ENCODE measurements around the gene SNAI3. TPM values are rescaled to one million over a fixed set of nuclear protein-coding genes. Genes with fewer than 3 reads are reported as not detected.
A peak's percentile ranks its signal among the peaks of the same experiment; 100 is the strongest.

SNAI3 gene
- total and polyA plus RNA-seq, 2 of the 4 experiments (the other 2 are of a cell fraction): 0.21 TPM; not detected in 1

- in situ Hi-C loops (cut with MboI; ENCODE audit: low sequenced_read_pairs): no loop called here
- no peak overlapping the region for H2BK120ac ChIP-seq (ENCODE audit: low read depth, low read length)
- H3K23ac ChIP-seq (ENCODE audit: low read depth, low read length): no peak overlapping the region
- intact Hi-C loops (cut with micrococcal nuclease): no loop called here
- ATAC-seq (ENCODE audit: low read depth) (no peak), DNase-seq (peak; percentile 15)
- no TSS peak for BruUV-seq (replicated peaks)
- no peak overlapping the region for H3K56ac ChIP-seq (ENCODE audit: extremely low read depth, insufficient read depth, low read length)
- no peak overlapping the region for H3K4me3 ChIP-seq (ENCODE audit: insufficient read depth, low read depth, low read length)
- no peak overlapping the region for H4K5ac ChIP-seq (ENCODE audit: low read depth, low read length)
- H2AFZ ChIP-seq (replicated peaks; ENCODE audit: low read length, poor library complexity): peak overlapping the region; percentile 71
- H4K20me1 ChIP-seq (ENCODE audit: insufficient read depth, low read length): peaks cover 13% of the 10 kb centered on the region; the same call in 1 of the 2 replicates
- no peak for TF ChIP-seq RAD21 (IDR thresholded peaks at IDR 0.05; ENCODE audit: low read length)
- no peak for TF ChIP-seq CTCF (conservative IDR thresholded peaks at IDR 0.05; ENCODE audit: low read depth, low read length)
- no peak for TF ChIP-seq ELK1 (IDR thresholded peaks at IDR 0.05; ENCODE audit: borderline replicate concordance, low read depth, low read length)
- TF ChIP-seq RCOR1 (IDR thresholded peaks at IDR 0.05; ENCODE audit: insufficient replicate concordance, low read length): no peak
- no peak for TF ChIP-seq BHLHE40 (IDR thresholded peaks at IDR 0.05; ENCODE audit: low read depth, low read length)
- no peak for TF ChIP-seq CEBPB (IDR thresholded peaks at IDR 0.05; ENCODE audit: low read depth, low read length)
- TF ChIP-seq FOS (IDR thresholded peaks at IDR 0.05; ENCODE audit: low read depth, low read length): no peak
- TF ChIP-seq MAZ (IDR thresholded peaks at IDR 0.05; ENCODE audit: borderline replicate concordance, low read depth, low read length): no peak
- TF ChIP-seq RFX5 (IDR thresholded peaks at IDR 0.05; ENCODE audit: low read depth, low read length): no peak
- no peak for TF ChIP-seq POLR2A (IDR thresholded peaks at IDR 0.05; ENCODE audit: low read depth, low read length)
- no peak for TF ChIP-seq USF2 (IDR thresholded peaks at IDR 0.05; ENCODE audit: low read depth, low read length)
- TF ChIP-seq NFE2L2 (IDR thresholded peaks at IDR 0.05; ENCODE audit: low read depth, low read length): no peak
- TF ChIP-seq MAFK (IDR thresholded peaks at IDR 0.05; ENCODE audit: low read depth, low read length): no peak
- H4K8ac ChIP-seq (ENCODE audit: low read depth in 2 of 2, low read length in 2 of 2): no peak overlapping the region
- no peak overlapping the region for H3K4ac ChIP-seq (ENCODE audit: low read depth, low read length)
- POLR2A ChIA-PET (ENCODE audit: unreplicated experiment): no interaction called here
- CTCF ChIA-PET: no interaction called here
- peaks cover 7% of the 10 kb centered on the region; the same call in 1 of the 2 replicates for H3K4me1 ChIP-seq (ENCODE audit: control insufficient read depth, insufficient read depth, low read length)
- no peak overlapping the region for H3K14ac ChIP-seq (replicated peaks; ENCODE audit: low read depth, low read length)
- peaks cover 7% of the 10 kb centered on the region; the same call in 1 of the 2 replicates for H3K27me3 ChIP-seq (ENCODE audit: control insufficient read depth, insufficient read depth, low read length)
- no peak overlapping the region for H2BK20ac ChIP-seq (ENCODE audit: low read depth, low read length)
- no peaks in the 10 kb centered on the region for H3K36me3 ChIP-seq (ENCODE audit: control insufficient read depth, insufficient read depth, low read length)
- no peak overlapping the region for H3K9ac ChIP-seq (ENCODE audit: low read depth, low read length)
- no peaks in the 10 kb centered on the region for H3K9me3 ChIP-seq (ENCODE audit: control insufficient read depth, insufficient read depth, low read length)
- no peak overlapping the region for H3K18ac ChIP-seq (ENCODE audit: low read depth, low read length)
- dilution Hi-C loops (cut with HindIII; ENCODE audit: low sequenced_read_pairs, unreplicated experiment): no loop called here
- H3K27ac ChIP-seq (ENCODE audit: insufficient read depth, low read length): no peak overlapping the region
- WGBS, 2 experiments (ENCODE audit: extremely low coverage in 2 of 2, insufficient read length in 1 of 2): 55% methylated on average over 7 of the region's 21 CpGs; no CpG with 5 or more reads in 1 of the 2 experiments
- no peak overlapping the region for H3K4me2 ChIP-seq (ENCODE audit: low read depth, low read length)
- no peak overlapping the region for H2BK5ac ChIP-seq (ENCODE audit: low read depth, low read length, poor library complexity, severe bottlenecking)
- no peaks in the 10 kb centered on the region for H3K79me1 ChIP-seq (ENCODE audit: low read depth in 1 of 2, low read length in 2 of 2)
- no peaks in the 10 kb centered on the region for H3K9me1 ChIP-seq (ENCODE audit: insufficient read depth, low read length)
- H2AK5ac ChIP-seq (ENCODE audit: low read depth, low read length): no peak overlapping the region
- no peak overlapping the region for H2BK15ac ChIP-seq (ENCODE audit: low read depth, low read length)
- peak overlapping the region; percentile 50 for H2AK9ac ChIP-seq (replicated peaks; ENCODE audit: low read depth, low read length, poor library complexity)
- H4K91ac ChIP-seq (ENCODE audit: insufficient read depth, low read depth, low read length): no peak overlapping the region
Measured at GRCh38 chr16:88681709-88682451, 4.4 kb downstream of the SNAI3 start.

Data from IMR-90 (cell line).